Gastroesophageal sphincter (tissue), 4 donors: ENCODE results near the gene UFL1. TPM values are rescaled to one million over a fixed set of nuclear protein-coding genes. Genes with fewer than 3 reads are reported as not detected.

Experiments
- ATAC-seq: fragments of 150-250 bp; one replicate; pipeline ENCODE4 v1.9.1; 2016; ENCODE audit warnings: mild to moderate bottlenecking, moderate library complexity
- H3K27ac ChIP-seq, 4 donors: fragments of 200-600 bp; sonication (generic) in 3 of 4; 1 replicate in 3 of 4; 2 replicates in 1 of 4; pipeline ENCODE4 v1.5.1; 2016 to 2019
- H3K27me3 ChIP-seq: fragments of 200-600 bp; sonication (generic); one replicate; pipeline ENCODE4 v1.5.1; 2019
- H3K36me3 ChIP-seq, 2 donors: fragments of 200-600 bp; sonication (generic); one replicate each; pipeline ENCODE4 v1.5.1; 2019; ENCODE audit warnings: control low read depth in 1 of 2
- H3K4me1 ChIP-seq, 3 donors: fragments of 200-600 bp; sonication (generic); 1 replicate in 2 of 3; 2 replicates in 1 of 3; pipeline ENCODE4 v1.5.1; 2016 to 2019; ENCODE audit warnings: control low read depth in 2 of 3
- H3K4me3 ChIP-seq, 2 donors: fragments of 200-600 bp; sonication (generic); one replicate each; pipeline ENCODE4 v1.5.1; 2019; ENCODE audit warnings: mild to moderate bottlenecking in 1 of 2, moderate library complexity in 1 of 2
- H3K9me3 ChIP-seq, 3 donors: fragments of 200-600 bp; sonication (generic); one replicate each; pipeline ENCODE4 v1.5.1; 2017 to 2019; ENCODE audit warnings: control low read depth in 2 of 3
- CTCF ChIP-seq, 4 experiments: fragments of 200-600 bp in 2 of 4; fragments of 450-650 bp in 2 of 4; sonication (generic) in 1 of 4; IDR thresholded peaks; one replicate each; pipeline ENCODE4 v1.5.1; 2017 to 2019; ENCODE audit warnings: antibody characterized with exemption in 4 of 4, mild to moderate bottlenecking in 2 of 4, moderate library complexity in 2 of 4
- EP300 ChIP-seq: sonication (generic); formaldehyde crosslinking; IDR thresholded peaks from one replicate; pipeline ENCODE4 v1.6.1; 2017; ENCODE audit warnings: antibody characterized with exemption, mild to moderate bottlenecking
- POLR2A ChIP-seq, 2 donors: fragments of 450-650 bp; IDR thresholded peaks; one replicate each; pipeline ENCODE4 v1.6.1; 2017; ENCODE audit warnings: antibody characterized with exemption in 2 of 2, mild to moderate bottlenecking in 2 of 2, moderate library complexity in 1 of 2
- POLR2AphosphoS5 ChIP-seq: sonication (generic); formaldehyde crosslinking; IDR thresholded peaks from one replicate; pipeline ENCODE4 v1.6.1; 2017; ENCODE audit warnings: antibody characterized with exemption
- WGBS, 2 donors: methylation state at CpG; one replicate each; pipeline ENCODE4 v1.1.5; 2018; ENCODE audit warnings: low coverage in 1 of 2; 5-methylcytosine and 5-hydroxymethylcytosine counted together
- total RNA-seq, 4 donors: library from RNA; depleted of rRNA; stranded (reverse); fragments of >200 nt; gene quantifications; one replicate each; pipeline ENCODE4 v1.1.0, GENCODE V29; 2016

The UFL1 gene
- total RNA-seq, 4 donors from 2014 or later: 25.5 to 36.4 (median 30.2) TPM

- no peak for TF ChIP-seq POLR2A (IDR thresholded peaks at IDR 0.05)
- no peak for TF ChIP-seq POLR2AphosphoS5
- no peak for TF ChIP-seq EP300
- TF ChIP-seq CTCF (IDR thresholded peaks at IDR 0.05): no peak
- H3K27me3 ChIP-seq: no peaks in the 10 kb centered on the region
- H3K4me1 ChIP-seq: no peaks in the 10 kb centered on the region
- H3K36me3 ChIP-seq: peaks cover 0 to 9% of the 10 kb centered on the region in 2 donors
- no peak overlapping the region for H3K27ac ChIP-seq
- H3K4me3 ChIP-seq: no peak overlapping the region
- H3K9me3 ChIP-seq: peaks cover 0 to 18% (median 0%) of the 10 kb centered on the region in 3 donors
- WGBS, 2 donors: 79 to 80% methylated on average over 2 of the region's 2 CpGs
- no peak for ATAC-seq
Observed at GRCh38 chr6:96505363-96505762, 16.2 kb upstream of the UFL1 start.

- TF ChIP-seq EP300 (no peak), POLR2A (IDR thresholded peaks at IDR 0.05) (no peak), POLR2AphosphoS5 (no peak), CTCF (IDR thresholded peaks at IDR 0.05) (no peak)
- Histone ChIP-seq H3K4me1 (no peaks in the 10 kb centered on the region), H3K27ac (no peak overlapping the region), H3K4me3 (no peak overlapping the region), H3K9me3 (peaks cover 0 to 12% (median 0%) of the 10 kb centered on the region in 3 donors), H3K27me3 (no peaks in the 10 kb centered on the region), H3K36me3 (peaks cover 0 to 22% of the 10 kb centered on the region in 2 donors)
- ATAC-seq: no peak
- WGBS, 2 donors: 77 to 81% methylated on average over 2 of the region's 2 CpGs
Observed at GRCh38 chr6:96509281-96509680, 12.3 kb upstream of the UFL1 start.

DNA sequence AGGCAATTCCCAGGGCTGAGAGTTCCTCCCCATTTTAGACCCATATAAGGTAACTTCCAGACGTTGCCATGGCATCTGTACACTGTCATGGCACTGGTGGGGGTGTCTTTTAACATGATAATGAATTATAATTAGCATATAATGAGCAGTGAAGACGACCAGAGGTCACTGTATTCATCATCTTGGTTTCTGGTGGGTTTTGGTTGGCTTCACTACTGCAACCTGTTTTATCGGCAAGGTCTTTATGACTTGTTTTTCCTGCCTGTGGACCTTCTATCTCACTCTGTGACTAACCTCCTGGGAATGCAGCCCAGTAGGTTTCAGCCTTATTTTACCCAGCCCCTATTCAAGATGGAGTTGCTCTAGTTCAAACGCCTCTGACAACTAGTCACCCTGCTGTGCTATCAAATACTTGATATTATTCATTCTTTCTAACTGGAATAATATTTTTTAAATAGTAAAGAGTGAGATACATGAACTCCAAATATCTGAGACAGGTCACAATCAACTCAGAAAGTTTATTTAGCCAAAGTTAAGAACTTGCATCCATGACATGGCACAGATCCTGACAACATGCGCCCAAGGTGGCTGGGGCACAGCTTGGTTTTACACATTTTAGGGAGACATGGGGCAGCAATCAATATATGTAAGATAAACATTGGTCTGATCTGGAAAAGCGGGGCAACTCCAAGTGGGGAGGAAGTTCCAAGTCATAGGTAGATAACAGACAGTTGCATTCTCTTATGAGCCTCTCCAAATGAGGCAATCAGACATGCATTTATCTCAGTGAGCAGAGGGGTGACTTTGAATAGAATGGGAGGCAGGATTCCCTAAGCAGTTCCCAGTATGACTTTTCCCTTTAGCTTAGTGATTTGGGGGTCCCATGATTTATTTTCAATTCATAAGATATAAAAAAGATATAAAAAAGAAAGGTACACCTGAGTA lies 1.2 kb upstream of the UFL1 start:
- H3K4me1 ChIP-seq: peaks cover 0 to 34% (median 6%) of the 10 kb centered on the region in 3 donors
- H3K4me3 ChIP-seq: peak overlapping the region; percentile 66 to 75
- no peaks in the 10 kb centered on the region for H3K9me3 ChIP-seq
- peak overlapping the region in 3 of 4 donors; percentile 88 to 98 (median 90) for H3K27ac ChIP-seq
- TF ChIP-seq CTCF (IDR thresholded peaks at IDR 0.05) (no peak), POLR2A (IDR thresholded peaks at IDR 0.05) (no peak), POLR2AphosphoS5 (no peak), EP300 (no peak)
- no peak for ATAC-seq
- peaks cover 0 to 7% of the 10 kb centered on the region in 2 donors for H3K36me3 ChIP-seq
- 44 to 57% methylated on average over 5 to 6 of the region's 6 CpGs for WGBS, 2 donors
- no peaks in the 10 kb centered on the region for H3K27me3 ChIP-seq

DNA sequence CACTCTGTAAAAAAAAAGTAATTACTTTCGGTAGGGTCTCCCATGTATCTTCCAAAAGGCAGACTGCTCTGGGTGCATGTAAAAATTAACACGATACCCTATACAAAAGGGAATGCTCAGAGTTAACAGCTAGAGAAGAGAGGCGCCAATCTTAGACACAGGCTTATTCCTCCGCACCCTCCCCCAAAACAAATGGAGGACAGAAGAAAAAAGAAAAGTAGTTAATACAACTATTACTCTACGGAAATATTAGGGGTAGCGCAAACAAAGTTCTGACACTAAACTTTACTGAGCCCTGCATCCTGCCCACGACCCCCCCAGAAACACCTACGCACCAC lies 331 bp upstream of the UFL1 start:
- peak; percentile 44 for ATAC-seq
- H3K4me3 ChIP-seq: peak overlapping the region; percentile 66 to 75
- H3K9me3 ChIP-seq: no peaks in the 10 kb centered on the region
- peak overlapping the region; percentile 88 to 98 (median 93) for H3K27ac ChIP-seq
- TF ChIP-seq POLR2A (IDR thresholded peaks at IDR 0.05) (no peak), CTCF (IDR thresholded peaks at IDR 0.05) (no peak), POLR2AphosphoS5 (no peak), EP300 (no peak)
- H3K4me1 ChIP-seq: peaks cover 0 to 34% (median 6%) of the 10 kb centered on the region in 3 donors
- WGBS, 2 donors: 0 to 2% methylated on average over 6 to 8 of the region's 8 CpGs
- peaks cover 0 to 15% of the 10 kb centered on the region in 2 donors for H3K36me3 ChIP-seq
- no peaks in the 10 kb centered on the region for H3K27me3 ChIP-seq
